Astrocyte of the cerebellum (primary cell): ENCODE data around the gene ANGPTL8.

Experiments
- DNase-seq: peaks from one replicate; pipeline ENCODE4 v3.0.0-alpha.2; 2011; ENCODE audit warnings: low read depth
- H3K4me3 ChIP-seq: 2 replicates; pipeline ENCODE4 v1.5.1; 2011; ENCODE audit warnings: mild to moderate bottlenecking, low read depth, low read length, moderate library complexity
- CTCF ChIP-seq: IDR thresholded peaks from 2 replicates; pipeline ENCODE4 v1.5.1; 2012; ENCODE audit warnings: low read length, low read depth, moderate library complexity, mild to moderate bottlenecking; ENCODE audit errors: missing control alignments
- in situ Hi-C: cut with HindIII; loops from 2 replicates; pipeline ENCODE4 v1.10.0; 2017; ENCODE audit warnings: low sequenced_read_pairs

ANGPTL8 gene

GRCh38 chr19:11209839-11210655 is 29.4 kb upstream of the ANGPTL8 start:
- TF ChIP-seq CTCF, result no peak
- in situ Hi-C loops, result no loop called here
- no peak overlapping the region for H3K4me3 ChIP-seq
- no peak for DNase-seq

GRCh38 chr19:11210656-11210928 is 28.8 kb upstream of the ANGPTL8 start:
- H3K4me3 ChIP-seq, result no peak overlapping the region
- no peak for TF ChIP-seq CTCF
- in situ Hi-C loops, result no loop called here
- no peak for DNase-seq

GRCh38 chr19:11214387-11214786 is 25.0 kb upstream of the ANGPTL8 start:
- no peak for TF ChIP-seq CTCF
- DNase-seq, result no peak
- in situ Hi-C loops, result no loop called here
- H3K4me3 ChIP-seq, result no peak overlapping the region

- DNase-seq, result no peak
- no peak overlapping the region for H3K4me3 ChIP-seq
- in situ Hi-C loops, result no loop called here
- no peak for TF ChIP-seq CTCF
Observed at GRCh38 chr19:11221082-11221598, 18.3 kb upstream of the ANGPTL8 start.

- no peak overlapping the region for H3K4me3 ChIP-seq
- DNase-seq, result no peak
- TF ChIP-seq CTCF, result no peak
- in situ Hi-C loops, result no loop called here
Observed at GRCh38 chr19:11223200-11223599, 16.2 kb upstream of the ANGPTL8 start.

- DNase-seq, result no peak
- in situ Hi-C loops, result no loop called here
- H3K4me3 ChIP-seq, result no peak overlapping the region
- TF ChIP-seq CTCF, result no peak
Observed at GRCh38 chr19:11224429-11224828, 15.0 kb upstream of the ANGPTL8 start.
